GM12801 (cell line): ENCODE data around the gene CYB561.

ENCODE experiments used
- TF ChIP-seq, protein P1 (sequence below): IDR thresholded peaks from one replicate; pipeline ENCODE4 v1.5.1; 2011; ENCODE audit warnings: control low read depth; ENCODE audit not compliant: insufficient read length; ENCODE audit errors: extremely low read depth

Gene CYB561

GRCh38 chr17:63490858-63491400 is 44.8 kb upstream of the CYB561 start:
- TF ChIP-seq, protein P1, sequence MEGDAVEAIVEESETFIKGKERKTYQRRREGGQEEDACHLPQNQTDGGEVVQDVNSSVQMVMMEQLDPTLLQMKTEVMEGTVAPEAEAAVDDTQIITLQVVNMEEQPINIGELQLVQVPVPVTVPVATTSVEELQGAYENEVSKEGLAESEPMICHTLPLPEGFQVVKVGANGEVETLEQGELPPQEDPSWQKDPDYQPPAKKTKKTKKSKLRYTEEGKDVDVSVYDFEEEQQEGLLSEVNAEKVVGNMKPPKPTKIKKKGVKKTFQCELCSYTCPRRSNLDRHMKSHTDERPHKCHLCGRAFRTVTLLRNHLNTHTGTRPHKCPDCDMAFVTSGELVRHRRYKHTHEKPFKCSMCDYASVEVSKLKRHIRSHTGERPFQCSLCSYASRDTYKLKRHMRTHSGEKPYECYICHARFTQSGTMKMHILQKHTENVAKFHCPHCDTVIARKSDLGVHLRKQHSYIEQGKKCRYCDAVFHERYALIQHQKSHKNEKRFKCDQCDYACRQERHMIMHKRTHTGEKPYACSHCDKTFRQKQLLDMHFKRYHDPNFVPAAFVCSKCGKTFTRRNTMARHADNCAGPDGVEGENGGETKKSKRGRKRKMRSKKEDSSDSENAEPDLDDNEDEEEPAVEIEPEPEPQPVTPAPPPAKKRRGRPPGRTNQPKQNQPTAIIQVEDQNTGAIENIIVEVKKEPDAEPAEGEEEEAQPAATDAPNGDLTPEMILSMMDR = no peak

GRCh38 chr17:63490329-63490728 is 44.2 kb upstream of the CYB561 start:
- TF ChIP-seq, protein P1 = no peak

DNA sequence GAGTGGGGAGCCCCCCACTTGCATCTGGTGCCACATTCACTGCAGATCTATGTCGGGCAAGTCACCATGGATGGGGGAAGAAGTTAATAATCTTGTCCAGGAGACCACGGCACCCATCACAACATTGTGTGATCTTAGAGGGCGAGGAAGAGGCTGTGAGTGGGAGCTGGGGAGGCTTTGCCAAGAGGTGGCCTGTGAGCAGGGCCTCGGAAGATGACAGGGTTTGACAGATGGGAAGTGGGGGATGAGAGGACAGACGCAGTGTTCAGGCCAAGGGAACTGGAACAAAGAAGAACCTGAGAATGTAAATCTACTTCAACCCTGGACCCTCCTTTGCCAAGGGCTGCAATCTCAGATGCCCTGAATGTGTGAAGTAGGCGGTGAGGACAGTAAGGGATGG is 43.2 kb upstream of the CYB561 start:
- TF ChIP-seq, protein P1 = no peak

- TF ChIP-seq, protein P1 = no peak
Measured at GRCh38 chr17:63488851-63489250, 42.7 kb upstream of the CYB561 start.

- TF ChIP-seq, protein P1 = no peak
Measured at GRCh38 chr17:63487014-63487339, 40.9 kb upstream of the CYB561 start.

DNA sequence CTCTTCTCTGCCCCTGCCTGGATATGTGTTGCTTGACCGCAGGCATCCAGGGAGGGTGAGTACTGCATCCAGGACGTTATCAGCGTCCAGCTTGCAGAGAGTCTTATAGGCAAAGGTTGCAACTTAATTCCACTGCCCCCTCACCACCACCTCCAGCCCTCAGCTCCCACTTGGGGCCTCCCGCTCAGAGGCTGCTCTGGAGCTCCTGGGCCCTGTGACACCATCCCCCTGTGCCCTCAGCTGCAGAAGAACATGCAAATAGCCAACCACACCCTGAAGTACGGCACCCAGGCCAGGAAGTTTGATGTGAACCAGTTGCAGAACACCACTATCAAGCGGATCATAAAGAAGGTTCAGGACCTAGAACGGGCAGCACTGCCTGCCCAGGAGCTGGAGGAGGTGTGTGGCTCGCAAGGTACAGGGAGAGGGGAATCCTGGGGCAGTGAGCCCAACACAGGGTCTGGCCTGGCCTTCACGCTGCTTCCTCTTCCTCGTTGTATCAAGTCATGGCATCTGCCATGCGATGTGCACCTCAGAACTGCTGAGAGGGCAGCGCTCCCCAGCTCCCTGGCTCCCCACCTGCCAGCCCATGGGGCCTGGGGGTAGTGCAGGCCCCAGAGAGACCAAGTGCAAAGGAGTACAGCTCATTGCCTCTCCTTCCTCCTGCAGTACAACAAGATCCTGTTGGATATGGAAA is 40.4 kb upstream of the CYB561 start:
- TF ChIP-seq, protein P1 = no peak

- TF ChIP-seq, protein P1 = no peak
Measured at GRCh38 chr17:63483655-63484575, 37.8 kb upstream of the CYB561 start.
